Measurements from ENCODE around the gene WHRN.

Gene WHRN

GRCh38 chr9:114378016-114378415 lies 127.3 kb downstream of the WHRN start:
- DNase-seq (ENCODE audit: low read depth) = no peak

- no peak for DNase-seq (ENCODE audit: low read depth)
Measured at GRCh38 chr9:114376586-114377445, 128.5 kb downstream of the WHRN start.

DNA sequence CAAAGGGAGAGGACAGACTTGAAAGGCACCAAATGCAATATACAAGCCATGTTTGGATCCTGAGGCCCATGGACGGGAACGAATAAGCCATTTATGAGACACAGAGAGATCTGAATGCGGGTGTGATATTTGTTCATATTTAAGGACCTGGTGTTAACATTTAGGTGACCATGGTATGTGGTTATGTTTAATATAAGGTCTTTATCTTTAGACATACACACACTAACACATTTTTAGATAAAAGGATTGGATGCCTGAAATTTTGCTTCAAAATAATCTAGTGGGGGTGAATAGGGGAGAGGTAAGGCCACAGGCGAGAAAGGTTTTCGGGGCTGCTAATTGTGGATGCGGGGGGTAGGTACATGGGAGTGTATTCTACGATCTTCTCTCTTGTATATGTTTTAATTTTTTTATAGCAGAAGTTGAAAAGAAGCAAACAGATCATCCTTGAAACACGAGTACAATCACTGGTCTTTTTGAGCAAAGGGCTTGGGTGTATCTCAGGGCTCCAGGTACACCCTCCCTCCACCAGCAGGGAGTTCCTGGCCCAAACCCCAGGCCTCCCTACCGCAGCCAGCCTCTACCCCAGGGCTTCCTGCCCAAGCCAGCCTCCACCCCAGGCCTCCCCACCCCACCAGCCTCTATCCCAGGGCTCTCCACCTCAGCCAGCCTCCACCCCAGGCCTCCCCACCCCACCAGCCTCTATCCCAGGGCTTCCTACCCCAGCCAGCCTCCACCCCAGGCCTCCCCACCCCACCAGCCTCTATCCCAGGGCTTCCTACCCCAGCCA lies 129.7 kb downstream of the WHRN start:
- DNase-seq (ENCODE audit: low read depth) = no peak

- no peak for DNase-seq (ENCODE audit: low read depth)
Measured at GRCh38 chr9:114374936-114375335, 130.3 kb downstream of the WHRN start.

- DNase-seq (ENCODE audit: low read depth) = no peak
Measured at GRCh38 chr9:114373960-114374730, 131.1 kb downstream of the WHRN start.

DNA sequence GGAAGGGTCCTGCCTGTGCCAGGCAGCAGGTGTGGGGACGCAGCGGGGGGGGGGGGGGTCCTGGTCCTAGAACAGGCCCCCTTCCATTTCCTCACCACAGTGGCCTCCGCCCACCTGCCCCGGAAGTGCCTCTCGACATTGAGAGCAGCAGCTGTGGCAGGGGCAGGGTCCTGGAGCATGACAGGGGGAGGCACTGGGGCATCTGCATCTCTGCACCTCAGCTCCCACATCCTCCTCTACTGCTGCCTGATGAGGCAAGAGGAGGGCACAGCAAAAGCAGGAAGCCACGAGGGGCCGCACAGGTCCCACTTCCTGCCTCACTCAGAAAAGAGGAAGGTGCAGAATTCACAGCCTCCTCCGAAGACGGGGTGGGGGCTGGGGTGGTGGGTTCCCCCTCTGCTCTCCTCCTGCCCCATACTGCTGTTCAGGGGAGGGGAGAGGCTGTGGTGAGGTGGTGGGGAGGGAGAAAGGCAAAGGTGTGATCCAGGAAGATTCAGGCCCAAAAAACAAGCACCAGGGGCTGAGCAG lies 132.3 kb downstream of the WHRN start:
- DNase-seq (ENCODE audit: low read depth) = peak; percentile 61

DNA sequence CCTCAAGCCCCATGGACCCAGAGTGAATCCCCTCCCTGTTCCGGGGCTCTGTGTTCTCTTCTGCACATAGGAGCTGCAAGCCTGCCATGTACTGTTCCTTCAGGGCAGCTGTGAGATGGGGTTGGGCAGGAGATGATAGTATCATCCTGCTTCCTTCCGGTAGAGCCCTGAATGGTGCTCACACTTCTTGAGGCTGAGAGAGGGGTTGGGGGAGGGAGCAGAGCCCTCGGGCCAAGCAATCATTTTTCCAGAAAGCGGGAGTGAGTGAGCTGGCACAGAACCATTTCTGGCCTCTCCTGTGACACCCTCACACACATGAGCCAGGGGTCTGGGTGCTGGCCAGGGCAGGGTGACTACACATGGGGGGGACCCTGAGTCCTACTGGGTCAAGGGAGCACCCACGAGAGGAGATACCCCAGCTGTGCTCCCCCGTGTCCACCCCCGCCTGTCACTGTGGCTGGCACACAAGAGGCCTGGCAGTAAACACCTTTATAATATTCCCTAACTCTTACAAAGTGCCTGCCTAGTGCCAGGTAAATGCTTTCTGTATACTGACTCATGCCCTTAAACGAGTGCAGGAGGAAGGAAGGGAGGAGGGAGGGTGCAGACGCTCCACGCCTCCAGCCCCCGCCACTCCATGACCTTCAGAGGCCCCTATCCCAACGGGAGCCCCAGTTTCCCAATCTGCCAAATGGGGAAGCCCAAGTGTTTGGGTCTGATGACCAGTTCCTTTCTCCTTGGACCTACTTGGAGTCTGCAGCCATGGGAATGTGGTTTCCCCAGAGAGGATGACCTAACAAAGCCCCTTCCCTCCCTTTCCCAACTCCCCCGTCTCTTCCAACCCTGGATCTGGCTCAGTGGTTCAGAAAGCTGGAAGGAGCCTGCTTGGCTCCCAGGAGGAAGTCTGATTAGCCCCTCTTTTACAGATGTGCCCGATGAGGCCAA lies 133.0 kb downstream of the WHRN start:
- DNase-seq (ENCODE audit: low read depth) = no peak

- no peak for DNase-seq (ENCODE audit: low read depth)
Measured at GRCh38 chr9:114371343-114371944, 133.8 kb downstream of the WHRN start.

GRCh38 chr9:114370968-114371320 lies 134.3 kb downstream of the WHRN start:
- no peak for DNase-seq (ENCODE audit: low read depth)

GRCh38 chr9:114370251-114370967 lies 134.9 kb downstream of the WHRN start:
- no peak for DNase-seq (ENCODE audit: low read depth)

DNA sequence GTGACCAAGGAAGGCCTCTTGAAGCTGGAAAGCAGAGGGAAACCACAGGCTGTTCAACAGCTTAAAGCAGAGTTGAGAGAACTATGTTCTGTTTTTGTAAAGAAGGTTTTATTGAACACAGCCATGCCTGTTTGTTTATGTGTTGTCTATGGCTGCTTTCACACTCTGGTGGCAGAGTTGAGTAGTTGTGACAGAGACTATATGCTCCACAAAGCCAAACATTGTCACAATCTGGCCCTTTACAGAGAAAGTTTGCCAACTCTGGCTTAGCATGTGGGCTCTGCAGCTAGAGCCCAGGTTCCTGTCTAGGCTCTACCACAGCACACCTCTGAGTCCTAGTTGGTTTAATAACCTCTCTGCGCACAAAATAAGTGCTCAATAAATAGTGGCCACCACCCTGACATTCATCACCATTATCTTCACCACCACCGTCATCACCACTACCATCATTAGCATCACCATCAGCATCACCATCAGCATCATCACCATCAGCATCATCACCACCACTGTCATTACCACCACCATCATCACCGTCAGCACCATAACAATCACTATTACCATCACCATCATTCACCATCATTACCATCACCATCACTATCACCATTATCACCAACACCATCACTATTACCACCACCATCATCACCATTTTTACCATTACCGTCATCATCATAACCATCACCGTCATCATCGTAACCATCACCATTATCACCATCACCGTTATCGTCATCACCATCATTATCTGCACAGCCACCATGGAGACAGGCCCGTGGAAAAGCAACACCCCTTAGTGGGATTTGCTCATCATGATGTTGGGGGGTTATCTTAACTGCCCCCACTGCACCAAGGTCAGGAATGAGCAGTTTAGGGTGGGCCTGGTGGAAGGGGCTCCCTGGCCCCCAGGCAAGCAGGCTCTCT lies 135.8 kb downstream of the WHRN start:
- DNase-seq (ENCODE audit: low read depth) = no peak

DNA sequence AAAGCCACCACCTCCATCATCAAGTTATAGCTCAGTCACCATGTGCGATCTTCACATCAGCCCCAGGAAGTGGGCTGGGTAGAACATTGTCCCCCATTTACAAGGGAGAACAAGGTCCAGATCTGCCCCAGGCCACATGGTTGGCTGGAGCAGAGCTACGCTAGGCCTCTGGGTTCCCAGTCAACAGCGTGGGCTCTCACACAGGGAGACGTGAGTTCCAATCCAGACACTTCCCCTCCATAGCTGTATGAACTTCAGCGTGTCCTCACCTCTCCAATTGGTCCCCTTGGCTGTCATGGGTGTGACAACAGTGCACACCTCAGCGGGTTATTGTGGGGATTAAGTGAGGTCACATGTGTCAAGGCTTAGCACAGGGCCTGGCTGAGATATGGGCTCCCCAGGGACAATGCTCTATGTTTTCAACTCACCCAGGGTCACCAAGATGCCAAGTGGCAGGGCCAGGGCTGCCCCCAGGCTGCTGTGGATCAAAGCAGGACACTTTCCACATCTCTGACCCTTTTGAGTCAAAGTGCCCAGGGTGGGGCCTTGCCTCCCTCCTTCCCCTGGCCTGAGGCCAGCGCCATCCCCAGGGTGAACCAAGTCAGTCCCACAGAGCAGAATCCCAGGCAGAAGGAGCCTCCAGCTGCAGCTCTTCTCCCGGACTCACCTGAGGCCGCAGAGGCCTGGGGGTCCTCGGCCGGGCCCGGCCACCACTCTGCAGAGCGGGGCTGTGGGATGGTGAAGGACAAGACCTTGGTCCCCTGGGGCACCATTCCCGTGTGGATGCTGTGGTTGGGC lies 137.3 kb downstream of the WHRN start:
- DNase-seq (ENCODE audit: low read depth) = no peak

DNA sequence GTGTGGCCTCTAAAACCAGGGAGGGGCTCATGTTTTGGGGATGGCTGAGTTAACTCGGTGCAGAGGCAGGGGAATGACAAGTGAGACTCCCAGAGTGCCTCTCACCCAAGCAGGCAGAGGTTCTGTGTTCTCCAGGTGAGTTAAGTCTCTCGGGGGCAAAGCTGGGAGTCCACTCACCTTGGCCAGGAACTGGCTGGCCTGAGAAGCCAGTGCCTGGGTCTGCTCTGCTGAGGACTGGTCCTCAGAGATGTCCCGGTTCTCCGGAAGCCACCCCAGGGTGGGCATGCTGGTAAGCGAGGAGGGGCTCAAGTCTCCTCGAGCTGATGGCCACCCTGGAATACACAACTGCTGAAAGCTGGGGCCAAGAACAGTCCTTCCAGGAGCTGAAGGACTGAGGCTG lies 137.9 kb downstream of the WHRN start:
- no peak for DNase-seq (ENCODE audit: low read depth)

GRCh38 chr9:114366334-114367128 lies 138.7 kb downstream of the WHRN start:
- DNase-seq (ENCODE audit: low read depth) = no peak

DNA sequence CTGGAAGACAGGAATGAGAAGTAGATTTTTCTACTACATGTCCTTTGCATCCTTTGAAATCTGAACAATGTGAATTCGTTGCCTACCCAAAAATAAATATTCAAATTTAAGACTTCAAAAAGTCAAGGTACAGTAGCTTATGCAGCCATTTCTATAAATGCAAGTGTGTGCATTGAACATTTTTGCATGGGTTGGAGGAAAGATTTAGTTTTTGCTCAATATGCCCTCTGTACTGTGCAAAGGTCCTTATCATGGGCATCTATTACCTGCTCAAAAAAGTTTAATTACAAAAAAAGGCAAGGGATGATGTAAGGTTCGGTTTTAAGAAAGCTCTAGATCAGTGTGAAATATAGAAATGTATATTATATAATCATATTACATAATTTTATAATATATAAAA lies 140.1 kb downstream of the WHRN start:
- no peak for DNase-seq (ENCODE audit: low read depth)

DNA sequence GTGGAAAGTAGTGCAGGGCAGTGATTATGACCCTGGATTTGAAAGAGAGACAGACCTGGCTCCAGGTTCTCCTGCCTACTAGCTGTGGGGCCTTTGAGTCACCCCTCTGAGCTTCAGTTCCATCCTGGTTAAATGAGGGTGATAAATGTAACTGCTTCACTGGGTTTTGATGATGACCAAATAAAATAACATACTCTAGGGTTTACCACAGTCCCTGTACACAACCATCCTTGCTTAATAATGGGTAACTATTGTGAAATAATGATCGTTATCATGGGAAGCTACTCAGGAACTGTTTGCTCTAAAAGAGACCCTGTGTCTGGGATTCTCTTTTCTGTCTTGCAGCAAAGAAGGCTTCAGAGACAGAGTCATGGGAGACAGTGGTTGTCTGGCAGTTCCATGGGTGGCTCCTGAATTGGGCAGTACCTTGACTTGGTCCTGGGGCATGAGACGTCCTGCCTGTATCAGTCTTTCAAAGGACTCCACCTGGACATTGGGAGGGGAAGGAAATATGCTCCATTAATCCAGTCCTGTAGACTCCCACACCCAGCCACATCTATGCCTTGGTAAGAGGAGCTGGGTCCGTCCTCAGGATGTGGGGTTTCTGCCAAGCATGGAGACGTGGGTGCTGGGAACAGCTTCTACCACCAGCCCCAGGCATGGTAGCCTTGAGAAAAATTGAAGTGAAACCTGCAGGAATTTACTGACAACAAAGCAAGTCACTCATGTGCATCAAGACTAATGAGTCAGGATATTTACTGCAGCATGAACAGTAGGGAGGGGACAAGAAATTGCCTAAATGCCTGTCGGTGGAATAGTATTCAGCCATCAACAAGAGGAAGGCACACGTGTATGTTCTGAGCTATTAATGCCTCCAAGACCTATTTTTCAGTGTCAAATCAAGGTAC lies 140.9 kb downstream of the WHRN start:
- no peak for DNase-seq (ENCODE audit: low read depth)
